Thyroid gland (tissue), 4 donors: ENCODE measurements around the gene TRAF7. TPM values are rescaled to one million over a fixed set of nuclear protein-coding genes. Genes with fewer than 3 reads are reported as not detected.
"Not testable (repeated sequence)": the region's sequence is repeated elsewhere in the genome, so short reads cannot be mapped to it uniquely, and the experiment has no call there.

Experiments
- DNase-seq, 2 donors: peaks; one replicate each; pipeline ENCODE4 v3.0.0-alpha.2; 2019
- H3K27ac ChIP-seq, 3 donors: fragments of 200-600 bp; sonication (generic); 1 replicate in 2 of 3; 2 replicates in 1 of 3; pipeline ENCODE4 v1.5.1; 2016 to 2019; ENCODE audit warnings: mild to moderate bottlenecking in 1 of 3, moderate library complexity in 1 of 3
- H3K27me3 ChIP-seq: fragments of 200-600 bp; sonication (generic); one replicate; pipeline ENCODE4 v1.5.1; 2019
- H3K36me3 ChIP-seq, 2 donors: fragments of 200-600 bp; sonication (generic); one replicate each; pipeline ENCODE4 v1.5.1; 2016 to 2019
- H3K4me1 ChIP-seq, 2 donors: fragments of 200-600 bp; sonication (generic); one replicate each; pipeline ENCODE4 v1.5.1; 2017 to 2019
- H3K4me3 ChIP-seq, 3 donors: fragments of 200-600 bp; sonication (generic); replicated peaks in 1 of 3; 1 replicate in 2 of 3; 2 replicates in 1 of 3; pipeline ENCODE4 v1.5.1; 2016; ENCODE audit warnings: mild to moderate bottlenecking in 1 of 3
- H3K9me3 ChIP-seq: fragments of 200-600 bp; sonication (generic); one replicate; pipeline ENCODE4 v1.5.1; 2017
- CTCF ChIP-seq, 6 experiments: fragments of 200-600 bp in 3 of 6; fragments of 450-650 bp in 3 of 6; sonication (generic) in 3 of 6; IDR thresholded peaks; one replicate each; pipeline ENCODE4 v1.5.1; 2016 to 2019; ENCODE audit warnings: antibody characterized with exemption in 6 of 6, mild to moderate bottlenecking in 2 of 6, inconsistent platforms in 1 of 6, moderate library complexity in 1 of 6
- POLR2A ChIP-seq, 2 donors: fragments of 450-650 bp; IDR thresholded peaks; one replicate each; pipeline ENCODE4 v1.6.1; 2017; ENCODE audit warnings: antibody characterized with exemption in 2 of 2, mild to moderate bottlenecking in 2 of 2, moderate library complexity in 1 of 2
- WGBS, 2 donors: methylation state at CpG; one replicate each; pipeline ENCODE4 v1.1.5; 2017; 5-methylcytosine and 5-hydroxymethylcytosine counted together
- intact Hi-C: fragments of 100-400 bp; cut with DNase I; formaldehyde crosslinking; loops from one replicate; pipeline ENCODE4 v1.15.1; 2023
- total RNA-seq, 4 donors: library from RNA; depleted of rRNA; stranded (reverse); fragments of >200 nt; gene quantifications; one replicate each; pipeline ENCODE4 v1.2.3, GENCODE V29; 2016

The TRAF7 gene
- total RNA-seq, 4 donors from 2014 or later, result 27.7 to 51.9 (median 41.5) TPM

DNA sequence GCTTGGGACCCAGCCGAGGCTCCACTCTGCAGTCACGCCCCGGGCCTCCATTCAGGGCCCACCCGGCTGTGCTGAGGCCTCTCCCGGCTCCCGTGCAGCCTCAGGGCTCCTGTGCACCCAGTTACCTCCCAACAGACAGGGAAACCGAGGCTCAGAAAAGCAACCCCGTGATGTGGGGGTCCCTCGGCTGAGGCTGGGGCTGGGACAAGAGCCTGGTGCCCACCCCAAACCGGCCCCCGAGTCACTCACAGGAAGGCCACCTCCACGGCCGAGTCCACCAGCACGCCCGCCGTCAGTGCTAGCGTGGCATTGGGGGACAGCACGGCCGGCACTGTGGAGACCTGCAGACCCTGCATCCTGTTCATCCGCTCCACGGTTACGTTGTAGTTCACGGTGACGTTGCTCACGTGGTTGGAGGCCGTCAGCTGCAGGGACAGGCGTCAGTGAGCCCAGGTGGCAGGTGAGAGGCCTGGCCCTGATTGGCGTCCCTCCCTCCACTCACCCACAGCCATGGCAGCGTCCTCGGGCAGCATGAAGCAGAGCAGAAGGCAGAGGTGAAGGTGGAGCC is 43.0 kb upstream of the TRAF7 start:
- 88% methylated on average over 11 of the region's 30 CpGs; no CpG with 5 or more reads in 1 of the 2 donors for WGBS, 2 donors
- H3K9me3 ChIP-seq, H3K4me3 ChIP-seq, intact Hi-C loops, H3K27ac ChIP-seq, DNase-seq, H3K27me3 ChIP-seq, H3K4me1 ChIP-seq: not testable (repeated sequence)
- peaks cover 17 to 34% of the 10 kb centered on the region in 2 donors for H3K36me3 ChIP-seq

DNA sequence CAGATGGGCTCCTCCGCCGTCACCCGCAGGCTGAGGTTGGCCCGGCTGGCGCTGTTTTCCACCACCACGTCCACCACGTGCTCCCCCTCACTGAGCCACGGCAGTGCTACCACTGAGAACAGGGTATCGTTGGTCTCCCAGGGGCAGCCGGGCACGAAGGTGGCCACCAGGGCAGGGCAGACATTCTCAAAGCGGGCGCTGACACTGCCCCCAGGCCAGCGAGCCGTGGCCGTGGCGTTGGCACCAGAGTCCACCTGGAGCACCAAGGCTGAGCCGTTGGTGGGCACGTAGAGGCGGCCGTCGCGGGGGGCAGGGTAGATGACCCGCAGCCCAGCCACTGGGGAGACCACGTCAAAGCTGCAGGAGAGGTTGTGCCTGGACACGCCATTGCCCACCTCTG is 41.4 kb upstream of the TRAF7 start:
- DNase-seq, H3K9me3 ChIP-seq, intact Hi-C loops, H3K27ac ChIP-seq, H3K4me1 ChIP-seq, H3K4me3 ChIP-seq, H3K27me3 ChIP-seq: not testable (repeated sequence)
- H3K36me3 ChIP-seq, result peaks cover 17 to 23% of the 10 kb centered on the region in 2 donors
- 93 to 96% methylated on average over 21 to 22 of the region's 26 CpGs for WGBS, 2 donors

DNA sequence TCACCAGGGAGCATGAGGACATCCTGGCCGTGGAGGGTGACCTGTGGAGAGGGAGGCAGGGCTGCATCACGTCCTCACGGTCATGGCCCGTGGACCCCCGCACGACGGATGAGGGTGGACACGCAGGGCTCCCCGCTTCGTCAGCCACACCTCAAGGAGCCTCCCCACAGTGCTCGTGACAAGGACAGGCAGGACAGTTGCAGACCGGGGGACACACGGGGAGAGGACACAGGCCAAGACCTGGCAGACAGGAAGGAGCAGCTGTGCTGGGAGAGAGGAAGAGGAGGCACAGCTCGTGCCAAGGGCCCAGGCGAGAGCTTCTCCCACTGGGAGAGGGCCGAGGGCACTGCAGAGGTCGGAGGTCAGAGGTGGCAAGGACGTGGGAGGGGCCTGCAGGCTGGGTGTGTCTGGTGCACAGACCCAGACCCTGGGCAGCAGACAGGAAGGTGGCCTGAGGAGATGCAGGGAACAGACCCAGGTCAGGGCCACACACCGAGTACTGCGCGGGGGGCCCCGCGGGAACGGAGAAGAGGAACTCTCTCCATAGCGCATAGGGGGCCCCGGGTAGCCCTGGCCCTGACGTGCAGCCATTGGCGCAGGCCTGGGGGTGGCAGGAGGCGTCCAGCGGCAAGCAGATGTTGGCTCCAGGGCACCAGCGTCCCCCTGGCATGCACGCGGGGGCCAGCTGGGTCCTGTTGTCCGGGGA is 40.5 kb upstream of the TRAF7 start:
- intact Hi-C loops, result not testable (repeated sequence)
- WGBS, 2 donors, result 89 to 91% methylated on average over 16 to 21 of the region's 34 CpGs

GRCh38 chr16:2115591-2115973 is 40.0 kb upstream of the TRAF7 start:
- intact Hi-C loops, result no loop called here
- WGBS, 2 donors, result no CpG with 5 or more reads among the region's 13 CpGs
- Histone ChIP-seq H3K4me1 (no peaks in the 10 kb centered on the region), H3K9me3 (no peaks in the 10 kb centered on the region), H3K27me3 (no peaks in the 10 kb centered on the region), H3K36me3 (peaks cover 11 to 17% of the 10 kb centered on the region in 2 donors), H3K4me3 (no peak overlapping the region), H3K27ac (no peak overlapping the region)
- TF ChIP-seq CTCF (IDR thresholded peaks at IDR 0.05), result no peak
- TF ChIP-seq POLR2A (IDR thresholded peaks at IDR 0.05), result no peak
- DNase-seq, result no peak

More for the DNA sequence above, 40.5 kb upstream of the TRAF7 start:
- H3K36me3 ChIP-seq, result peaks cover 16 to 18% of the 10 kb centered on the region in 2 donors
- DNase-seq, H3K4me1 ChIP-seq, H3K9me3 ChIP-seq, H3K27me3 ChIP-seq, H3K27ac ChIP-seq, H3K4me3 ChIP-seq: not testable (repeated sequence)

GRCh38 chr16:2116428-2116827 is 39.2 kb upstream of the TRAF7 start:
- H3K9me3 ChIP-seq, intact Hi-C loops, H3K4me1 ChIP-seq, H3K36me3 ChIP-seq, H3K27me3 ChIP-seq, DNase-seq, H3K27ac ChIP-seq, H3K4me3 ChIP-seq: not testable (repeated sequence)
- WGBS, 2 donors, result 97% methylated on average over 11 of the region's 24 CpGs; no CpG with 5 or more reads in 1 of the 2 donors

- WGBS, 2 donors, result no CpG with 5 or more reads among the region's 25 CpGs
- H3K4me1 ChIP-seq, DNase-seq, H3K36me3 ChIP-seq, H3K27me3 ChIP-seq, H3K27ac ChIP-seq, H3K9me3 ChIP-seq, H3K4me3 ChIP-seq, intact Hi-C loops: not testable (repeated sequence)
These were observed 38.2 kb upstream of the TRAF7 start for GRCh38 chr16:2117341-2117740.

DNA sequence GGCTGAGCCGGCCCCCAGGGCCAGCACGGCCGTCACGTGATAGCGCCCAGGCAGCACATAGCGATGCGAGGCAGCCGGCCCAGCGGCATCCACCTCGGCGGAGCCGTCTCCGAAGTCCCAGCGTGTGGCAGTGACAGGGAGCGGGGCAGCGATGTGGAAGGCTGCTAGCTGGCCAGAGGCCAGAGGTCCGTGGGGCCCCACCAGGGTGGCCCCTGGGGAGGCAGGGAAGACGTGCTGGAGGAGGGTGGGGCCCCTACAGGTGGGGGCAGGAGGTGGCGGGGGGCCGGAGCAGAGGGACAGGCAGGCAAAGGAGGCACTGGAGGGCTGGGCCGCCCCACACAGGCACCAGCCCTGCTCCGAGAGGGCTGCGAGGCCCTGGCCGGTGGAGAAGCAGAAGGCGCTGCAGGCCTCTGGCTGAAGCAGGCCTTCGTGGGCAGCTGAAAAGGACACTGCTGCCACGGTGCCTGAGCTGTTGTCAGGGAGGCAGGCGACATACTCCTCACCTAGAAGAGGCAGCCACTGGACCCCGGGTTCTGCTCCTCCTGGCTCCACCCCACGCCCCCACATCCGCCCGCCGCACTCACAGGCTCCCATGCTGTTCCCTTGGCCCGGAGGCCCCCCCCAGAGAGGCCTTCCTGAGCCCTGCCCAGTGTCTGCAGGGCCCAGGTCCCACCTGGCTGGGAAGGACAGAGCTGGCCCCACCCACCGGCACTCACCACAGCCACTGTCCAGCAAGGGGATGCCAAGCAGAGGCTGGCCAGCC is 37.4 kb upstream of the TRAF7 start:
- H3K9me3 ChIP-seq, H3K4me3 ChIP-seq, intact Hi-C loops, H3K36me3 ChIP-seq, H3K27ac ChIP-seq, H3K27me3 ChIP-seq: not testable (repeated sequence)
- peaks cover 0 to 11% of the 10 kb centered on the region in 2 donors for H3K4me1 ChIP-seq
- DNase-seq, result peak in 1 of 2 donors; percentile 56
- WGBS, 2 donors, result 74% methylated on average over 15 of the region's 35 CpGs; no CpG with 5 or more reads in 1 of the 2 donors

DNA sequence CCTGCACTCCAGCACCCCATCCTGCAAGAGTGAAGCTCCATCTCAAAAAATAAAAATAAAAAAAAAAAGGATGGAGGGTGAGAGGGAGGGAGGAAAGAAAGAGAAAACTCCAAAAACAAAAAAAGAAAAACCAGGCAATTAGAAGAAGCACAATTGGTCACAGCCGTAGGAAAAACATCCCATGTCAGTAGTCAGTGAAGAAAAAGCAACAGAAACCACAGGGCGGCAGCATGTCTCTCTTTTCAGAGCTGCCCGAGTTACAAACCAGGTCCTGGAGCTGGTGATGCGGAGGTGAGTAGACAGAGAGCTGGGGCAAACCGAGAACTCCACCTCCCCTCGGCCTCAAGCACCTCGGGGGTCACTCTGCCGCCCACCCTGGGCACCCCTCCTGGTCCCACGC is 34.3 kb upstream of the TRAF7 start:
- 66 to 75% methylated on average over 8 to 9 of the region's 9 CpGs for WGBS, 2 donors
- H3K9me3 ChIP-seq, H3K27ac ChIP-seq, intact Hi-C loops, DNase-seq, H3K4me3 ChIP-seq, H3K36me3 ChIP-seq, H3K27me3 ChIP-seq: not testable (repeated sequence)
- H3K4me1 ChIP-seq, result peaks cover 9 to 36% of the 10 kb centered on the region in 2 donors
